Prostate gland (tissue), 2 donors: Measurements from ENCODE around the gene TARDBP. TPM values are rescaled to one million over a fixed set of nuclear protein-coding genes. Genes with fewer than 3 reads are reported as not detected.
A peak's percentile ranks its signal among the peaks of the same experiment; 100 is the strongest.

Experiments
- DNase-seq: peaks from one replicate; pipeline ENCODE4 v3.0.0-alpha.2; 2019; ENCODE audit warnings: low spot score
- H3K27ac ChIP-seq, 2 donors: fragments of 200-600 bp; sonication (generic); 2 replicates each; pipeline ENCODE4 v1.5.1; 2017 to 2019
- H3K27me3 ChIP-seq: fragments of 200-600 bp; sonication (generic); replicated peaks from 2 replicates; pipeline ENCODE4 v1.5.1; 2019; ENCODE audit not compliant: insufficient read depth
- H3K36me3 ChIP-seq, 2 donors: fragments of 200-600 bp; sonication (generic); 1 replicate in 1 of 2; 2 replicates in 1 of 2; pipeline versions ENCODE4 v1.5.1 to v1.8.1; 2017 to 2019
- H3K4me1 ChIP-seq: fragments of 200-600 bp; sonication (generic); replicated peaks from 2 replicates; pipeline ENCODE4 v1.5.1; 2019
- H3K4me3 ChIP-seq, 2 donors: fragments of 200-600 bp; sonication (generic); 2 replicates each; pipeline ENCODE4 v1.5.1; 2017 to 2019
- H3K9me3 ChIP-seq: fragments of 200-600 bp; sonication (generic); 2 replicates; pipeline ENCODE4 v1.5.1; 2017
- POLR2A ChIP-seq: fragments of 450-650 bp; IDR thresholded peaks from one replicate; pipeline ENCODE4 v1.6.1; 2016; ENCODE audit warnings: antibody characterized with exemption, mild to moderate bottlenecking
- POLR2AphosphoS5 ChIP-seq: sonication (generic); formaldehyde crosslinking; IDR thresholded peaks from one replicate; pipeline ENCODE4 v1.6.1; 2017; ENCODE audit warnings: antibody characterized with exemption
- WGBS: methylation state at CpG from one replicate; pipeline ENCODE4 v1.1.5; 2018; 5-methylcytosine and 5-hydroxymethylcytosine counted together
- intact Hi-C: fragments of 100-400 bp; cut with DNase I; formaldehyde crosslinking; loops from one replicate; pipeline ENCODE4 v1.14.2; 2022
- total RNA-seq, 2 donors: library from RNA; depleted of rRNA; stranded (reverse); fragments of >200 nt; gene quantifications; one replicate each; pipeline ENCODE4 v1.1.0, GENCODE V29; 2016
- TF ChIP-seq, protein P1 (sequence below), 4 experiments: fragments of 200-600 bp in 2 of 4; fragments of 450-650 bp in 2 of 4; sonication (generic) in 2 of 4; IDR thresholded peaks; 1 replicate in 3 of 4; 2 replicates in 1 of 4; pipeline ENCODE4 v1.5.1; 2016 to 2019; ENCODE audit warnings: antibody characterized with exemption in 4 of 4, mild to moderate bottlenecking in 2 of 4, moderate library complexity in 2 of 4

Gene TARDBP
- total RNA-seq, 2 donors from 2014 or later, result 93.7 to 151 TPM

DNA sequence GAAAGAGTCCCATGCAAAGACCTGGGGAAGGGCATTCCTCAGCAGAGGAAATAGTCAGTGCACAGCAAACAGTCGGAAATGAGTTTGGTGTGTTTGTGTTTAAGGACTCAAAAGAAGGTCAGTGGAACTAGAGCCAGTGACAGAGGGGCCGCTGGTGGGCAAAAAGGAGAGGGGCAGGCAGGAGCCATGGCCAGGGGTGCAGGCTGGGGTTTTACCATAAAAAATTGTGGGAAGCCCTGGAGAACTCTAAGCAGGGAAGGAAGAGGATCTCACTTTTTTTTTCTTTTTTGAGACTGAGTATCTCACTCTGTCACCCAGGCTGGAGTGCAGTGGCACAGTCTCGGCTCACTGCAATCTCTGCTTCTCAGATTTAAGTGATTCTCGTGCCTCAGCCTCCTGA is 33.7 kb upstream of the TARDBP start:
- Histone ChIP-seq H3K36me3 (no peaks in the 10 kb centered on the region), H3K4me1 (peaks cover 3% of the 10 kb centered on the region), H3K27ac (no peak overlapping the region), H3K9me3 (no peaks in the 10 kb centered on the region), H3K4me3 (no peak overlapping the region), H3K27me3 (no peaks in the 10 kb centered on the region)
- no peak for DNase-seq
- TF ChIP-seq POLR2AphosphoS5 (no peak), POLR2A (no peak)
- TF ChIP-seq, protein P1, sequence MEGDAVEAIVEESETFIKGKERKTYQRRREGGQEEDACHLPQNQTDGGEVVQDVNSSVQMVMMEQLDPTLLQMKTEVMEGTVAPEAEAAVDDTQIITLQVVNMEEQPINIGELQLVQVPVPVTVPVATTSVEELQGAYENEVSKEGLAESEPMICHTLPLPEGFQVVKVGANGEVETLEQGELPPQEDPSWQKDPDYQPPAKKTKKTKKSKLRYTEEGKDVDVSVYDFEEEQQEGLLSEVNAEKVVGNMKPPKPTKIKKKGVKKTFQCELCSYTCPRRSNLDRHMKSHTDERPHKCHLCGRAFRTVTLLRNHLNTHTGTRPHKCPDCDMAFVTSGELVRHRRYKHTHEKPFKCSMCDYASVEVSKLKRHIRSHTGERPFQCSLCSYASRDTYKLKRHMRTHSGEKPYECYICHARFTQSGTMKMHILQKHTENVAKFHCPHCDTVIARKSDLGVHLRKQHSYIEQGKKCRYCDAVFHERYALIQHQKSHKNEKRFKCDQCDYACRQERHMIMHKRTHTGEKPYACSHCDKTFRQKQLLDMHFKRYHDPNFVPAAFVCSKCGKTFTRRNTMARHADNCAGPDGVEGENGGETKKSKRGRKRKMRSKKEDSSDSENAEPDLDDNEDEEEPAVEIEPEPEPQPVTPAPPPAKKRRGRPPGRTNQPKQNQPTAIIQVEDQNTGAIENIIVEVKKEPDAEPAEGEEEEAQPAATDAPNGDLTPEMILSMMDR (IDR thresholded peaks at IDR 0.05), result no peak
- intact Hi-C loops, result loop anchor here (5.0 kb wide), 1 partner anchor 34 kb away; the partner anchor contains the start of gene TARDBP
- 81% methylated on average over 4 of the region's 4 CpGs for WGBS

DNA sequence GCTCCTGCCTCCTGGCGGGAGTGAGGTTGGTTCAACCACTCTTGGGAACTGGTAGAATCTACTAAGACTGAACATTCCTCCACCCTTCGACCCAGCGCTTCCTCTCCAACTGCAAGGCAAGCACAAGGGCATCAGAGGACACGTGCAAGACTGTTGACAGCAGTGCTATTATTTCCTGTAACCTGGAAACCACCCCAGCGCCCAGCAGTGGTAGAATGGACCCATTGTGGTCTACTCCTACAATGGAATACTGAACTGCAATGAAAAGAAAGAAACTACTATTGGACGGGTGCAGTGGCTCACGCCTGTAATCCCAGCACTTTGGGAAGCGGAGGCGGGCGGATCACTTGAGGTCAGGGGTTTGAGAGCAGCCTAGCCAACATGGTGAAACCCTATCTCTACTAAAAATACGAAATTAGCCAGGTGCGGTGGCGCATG is 33.0 kb upstream of the TARDBP start:
- no peaks in the 10 kb centered on the region for H3K36me3 ChIP-seq
- H3K27me3 ChIP-seq, result no peaks in the 10 kb centered on the region
- TF ChIP-seq, protein P1 (IDR thresholded peaks at IDR 0.05), result no peak
- TF ChIP-seq POLR2AphosphoS5 (no peak), POLR2A (no peak)
- intact Hi-C loops, result loop anchor here (5.0 kb wide), 1 partner anchor 33 kb away; the partner anchor contains the start of gene TARDBP
- WGBS, result 77% methylated on average over 13 of the region's 13 CpGs
- H3K4me1 ChIP-seq, result peaks cover 3% of the 10 kb centered on the region
- H3K27ac ChIP-seq, result peak overlapping the region in 1 of 2 donors; percentile 49
- DNase-seq, result no peak
- H3K9me3 ChIP-seq, result no peaks in the 10 kb centered on the region
- no peak overlapping the region for H3K4me3 ChIP-seq

DNA sequence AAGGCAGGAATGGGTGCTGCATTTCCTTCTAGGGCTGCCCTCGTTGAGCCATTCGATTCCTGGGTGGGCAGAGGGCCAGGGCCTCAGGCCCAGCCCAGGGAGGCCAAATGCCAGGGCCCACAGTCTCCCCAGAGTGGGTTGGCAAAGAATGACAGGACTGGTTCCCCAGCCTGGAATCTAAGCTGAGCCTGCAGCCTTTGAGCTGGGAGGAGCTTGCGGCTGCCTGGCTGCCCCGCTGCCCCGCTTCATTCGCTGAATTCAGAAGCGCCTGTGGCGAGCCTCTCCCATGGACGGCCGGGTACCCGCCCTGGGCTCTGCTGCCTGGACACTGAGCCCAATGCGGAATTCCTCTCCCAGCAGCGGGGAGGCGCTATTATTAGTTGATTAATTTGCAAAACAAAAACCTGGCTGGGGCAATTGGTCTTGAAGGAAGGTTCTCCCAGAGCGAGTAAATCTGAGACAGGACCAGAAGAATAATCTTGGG is 32.3 kb upstream of the TARDBP start:
- intact Hi-C loops, result no loop called here
- H3K4me3 ChIP-seq, result peak overlapping the region in 1 of 2 donors; percentile 11

DNA sequence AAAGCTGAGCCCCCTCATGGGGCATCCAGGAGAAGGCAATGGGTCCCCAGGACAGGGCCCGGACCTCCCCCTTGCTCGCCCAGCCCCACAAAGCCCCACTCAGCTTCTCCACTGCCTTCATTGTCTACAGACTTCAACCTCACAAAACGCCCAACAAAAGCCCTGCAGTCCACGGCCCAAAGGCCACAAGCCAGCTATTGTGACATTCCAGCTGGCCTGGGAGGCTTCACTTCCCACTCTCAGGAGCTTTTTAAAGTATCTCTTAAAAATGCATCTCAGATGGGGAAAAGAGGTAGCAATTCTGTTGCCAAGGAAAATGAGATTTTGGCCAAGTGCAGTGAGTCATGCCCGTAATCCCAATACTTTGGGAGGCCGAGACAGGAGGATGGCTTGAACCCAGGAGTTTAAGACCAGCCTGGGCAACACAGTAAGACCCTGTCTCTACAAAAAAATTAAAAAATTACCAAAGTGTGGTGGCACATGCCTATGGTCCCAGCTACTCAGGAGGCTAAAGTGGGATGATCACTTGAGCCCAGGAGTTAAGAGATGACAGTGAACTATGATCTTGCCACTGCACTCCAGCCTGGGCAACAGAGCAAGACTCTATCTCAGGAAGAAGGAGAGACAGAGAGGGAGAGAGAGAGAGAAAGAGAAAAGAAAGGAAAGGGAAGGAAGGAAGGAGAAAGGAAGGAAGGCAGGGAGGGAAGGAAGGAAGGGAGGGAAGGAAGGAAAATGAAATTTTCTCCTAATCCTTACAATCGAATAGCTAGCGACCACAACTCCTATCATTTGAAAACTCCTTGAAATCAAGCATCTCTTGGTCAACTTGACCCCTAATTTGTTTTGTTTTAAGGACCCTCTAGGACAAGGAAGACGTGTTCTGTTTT is 31.4 kb upstream of the TARDBP start:
- H3K4me3 ChIP-seq, result no peak overlapping the region
- no peaks in the 10 kb centered on the region for H3K9me3 ChIP-seq
- intact Hi-C loops, result no loop called here
- no peak for DNase-seq
- 54% methylated on average over 9 of the region's 9 CpGs for WGBS
- TF ChIP-seq POLR2A (no peak), POLR2AphosphoS5 (no peak)
- TF ChIP-seq, protein P1 (IDR thresholded peaks at IDR 0.05), result no peak
- no peaks in the 10 kb centered on the region for H3K36me3 ChIP-seq
- no peaks in the 10 kb centered on the region for H3K27me3 ChIP-seq
- H3K27ac ChIP-seq, result peak overlapping the region; percentile 11 to 49
- H3K4me1 ChIP-seq, result peaks cover 3% of the 10 kb centered on the region

More for the DNA sequence above, 32.3 kb upstream of the TARDBP start:
- no peaks in the 10 kb centered on the region for H3K36me3 ChIP-seq
- H3K27me3 ChIP-seq, result no peaks in the 10 kb centered on the region
- H3K4me1 ChIP-seq, result peaks cover 3% of the 10 kb centered on the region
- WGBS, result 7% methylated on average over 15 of the region's 15 CpGs
- peak; percentile 80 for TF ChIP-seq POLR2AphosphoS5
- TF ChIP-seq POLR2A, result no peak
- TF ChIP-seq, protein P1 (IDR thresholded peaks at IDR 0.05), result peak in 3 of 4 experiments; percentile 12 to 55 (median 51)
- H3K27ac ChIP-seq, result peak overlapping the region; percentile 11 to 49
- peak; percentile 84 for DNase-seq
- H3K9me3 ChIP-seq, result no peaks in the 10 kb centered on the region
